GM23338 (cell line): ENCODE measurements around the gene KAT6B.

Experiments
- CTCF ChIP-seq, 2 experiments: fragments of 200-600 bp in 1 of 2; sonication (generic) in 1 of 2; conservative IDR thresholded peaks; 2 replicates each; pipeline versions ENCODE4 v1.5.1 to v1.6.1; 2016 to 2017; ENCODE audit warnings: antibody characterized with exemption in 2 of 2, low read depth in 2 of 2, mild to moderate bottlenecking in 2 of 2, moderate library complexity in 1 of 2
- EZH2 ChIP-seq: fragments of 200-600 bp; sonication (generic); IDR thresholded peaks from one replicate; pipeline ENCODE4 v1.8.0; 2017; ENCODE audit warnings: antibody characterized with exemption, mild to moderate bottlenecking, low read depth; ENCODE audit not compliant: unreplicated experiment

- TF ChIP-seq CTCF (conservative IDR thresholded peaks at IDR 0.05; ENCODE audit: low read depth in 2 of 2) (no peak), EZH2 (no peak)
Observed at GRCh38 chr10:74953214-74953613, 126.8 kb downstream of the KAT6B start.
